Pulmonary artery endothelial cell (primary cell): ENCODE measurements around the gene ZC3H12A. TPM values are rescaled to one million over a fixed set of nuclear protein-coding genes. Genes with fewer than 3 reads are reported as not detected.

ENCODE experiments used
- DNase-seq: peaks from one replicate; pipeline ENCODE4 v3.0.0-alpha.2; 2011; ENCODE audit warnings: low read depth, low spot score
- total RNA-seq: library from RNA; depleted of rRNA; stranded (reverse); fragments of >200 nt; gene quantifications from 2 replicates; pipeline ENCODE4 v1.2.3, GENCODE V29; 2014

ZC3H12A gene
- total RNA-seq, 1 donor from 2014 or later: 5.7 TPM

GRCh38 chr1:37478451-37478881 is 4.1 kb downstream of the ZC3H12A start:
- DNase-seq: no peak

GRCh38 chr1:37478890-37479254 is 4.5 kb downstream of the ZC3H12A start:
- no peak for DNase-seq

DNA sequence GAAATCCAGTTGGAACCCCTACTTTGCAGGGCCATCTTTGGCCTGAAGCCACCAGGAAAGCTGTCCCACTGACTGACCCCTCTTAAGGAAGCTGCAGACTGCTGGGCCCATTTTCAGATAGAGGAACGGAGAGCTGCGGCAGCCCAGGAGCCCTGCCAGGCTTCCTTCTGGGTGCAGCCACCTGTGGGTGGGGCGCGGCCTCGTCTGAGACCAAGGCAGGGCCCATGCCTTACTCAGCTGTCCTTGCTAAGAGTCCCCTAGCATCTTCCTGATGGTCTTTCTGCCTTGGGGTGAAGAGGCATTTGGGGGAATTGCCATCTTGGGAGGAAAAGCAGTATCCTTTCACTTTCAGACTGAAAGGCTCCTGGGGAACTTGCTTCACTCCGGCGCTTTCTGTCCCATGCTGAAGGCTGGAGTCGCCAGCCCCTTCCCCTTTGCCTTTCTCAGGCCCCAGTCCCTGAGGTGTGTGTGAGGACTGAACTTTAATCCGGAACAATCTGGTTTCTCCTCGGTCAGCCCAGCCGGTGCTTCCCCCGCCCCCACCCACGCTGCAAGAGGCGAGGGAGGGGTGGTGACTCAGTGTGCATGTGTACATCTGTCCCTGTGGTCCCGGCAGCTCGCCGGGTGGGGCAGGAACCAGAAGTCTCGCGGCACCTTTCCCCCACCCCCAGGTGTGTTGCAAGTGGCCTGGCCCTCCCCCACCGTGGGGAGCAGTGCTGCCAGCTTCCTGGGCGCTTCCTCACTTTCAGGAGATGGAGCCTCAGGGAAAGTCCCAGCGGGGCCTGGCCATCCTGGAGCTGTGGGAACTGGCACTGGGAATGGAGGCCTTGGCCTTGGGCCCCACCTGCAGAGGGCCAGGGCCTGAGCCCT is 5.1 kb downstream of the ZC3H12A start:
- DNase-seq: peak; percentile 41

- DNase-seq: no peak
Measured at GRCh38 chr1:37480125-37480466, 5.7 kb downstream of the ZC3H12A start.

DNA sequence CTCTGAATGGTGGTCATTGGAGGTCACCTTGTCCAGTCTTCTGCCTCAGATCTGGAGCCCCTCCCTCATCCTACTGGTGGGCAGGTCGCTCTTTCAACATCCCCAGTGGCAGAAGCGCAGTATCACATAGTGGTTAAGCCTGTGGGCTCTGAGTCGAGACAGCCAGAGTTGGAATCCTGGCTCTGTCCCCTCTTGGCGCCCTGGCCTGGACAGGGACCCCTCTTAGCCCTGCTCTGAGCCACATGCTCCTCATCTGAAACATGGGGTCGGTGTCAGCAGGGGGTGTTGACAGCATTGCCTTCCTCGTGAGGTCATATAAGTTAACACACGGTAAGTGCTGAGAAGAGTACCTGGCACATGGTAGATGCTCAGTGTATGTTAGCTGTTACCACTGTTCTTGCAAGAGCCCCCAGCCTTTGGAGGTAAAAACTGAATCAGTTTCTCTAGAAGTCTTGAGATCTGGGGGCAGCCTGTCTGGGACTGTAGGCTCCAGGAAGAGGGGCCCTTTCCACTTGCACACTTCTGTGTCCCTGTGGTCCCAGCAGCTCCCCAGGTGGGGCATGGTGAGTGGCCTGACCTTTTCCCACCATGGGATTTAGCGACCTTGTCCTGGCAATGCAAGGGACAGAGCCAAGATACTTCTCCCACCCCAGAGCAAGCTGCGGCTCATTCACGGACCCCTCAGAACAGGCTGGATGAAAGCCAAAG is 6.4 kb downstream of the ZC3H12A start:
- no peak for DNase-seq

DNA sequence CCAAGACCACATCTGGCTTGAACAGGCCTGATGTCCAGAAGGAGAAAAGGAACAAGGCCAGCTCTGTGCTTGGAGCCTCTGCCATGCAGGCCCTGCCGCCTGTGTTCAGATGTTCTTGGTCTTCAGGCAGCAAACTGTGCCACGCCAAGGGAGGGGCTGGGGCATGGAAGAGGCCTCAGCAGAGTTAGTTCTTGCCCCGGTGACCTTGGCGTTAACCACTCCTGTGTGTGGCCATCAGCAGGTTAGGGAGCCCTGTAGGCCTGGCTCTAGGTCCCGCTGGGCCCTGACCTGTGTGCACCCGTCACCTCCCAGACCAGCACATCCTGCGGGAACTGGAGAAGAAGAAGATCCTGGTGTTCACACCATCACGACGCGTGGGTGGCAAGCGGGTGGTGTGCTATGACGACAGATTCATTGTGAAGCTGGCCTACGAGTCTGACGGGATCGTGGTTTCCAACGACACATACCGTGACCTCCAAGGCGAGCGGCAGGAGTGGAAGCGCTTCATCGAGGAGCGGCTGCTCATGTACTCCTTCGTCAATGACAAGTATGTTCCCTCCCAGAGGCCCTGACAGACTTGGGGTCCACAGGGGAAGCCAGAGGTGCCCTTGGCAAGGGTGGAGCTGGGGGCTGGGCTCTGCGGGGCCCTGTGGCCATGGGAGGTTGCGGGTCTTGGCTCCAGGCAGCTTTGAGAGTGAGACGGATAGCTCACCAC is 7.1 kb downstream of the ZC3H12A start:
- DNase-seq: no peak

- no peak for DNase-seq
Measured at GRCh38 chr1:37482004-37482785, 7.8 kb downstream of the ZC3H12A start.

DNA sequence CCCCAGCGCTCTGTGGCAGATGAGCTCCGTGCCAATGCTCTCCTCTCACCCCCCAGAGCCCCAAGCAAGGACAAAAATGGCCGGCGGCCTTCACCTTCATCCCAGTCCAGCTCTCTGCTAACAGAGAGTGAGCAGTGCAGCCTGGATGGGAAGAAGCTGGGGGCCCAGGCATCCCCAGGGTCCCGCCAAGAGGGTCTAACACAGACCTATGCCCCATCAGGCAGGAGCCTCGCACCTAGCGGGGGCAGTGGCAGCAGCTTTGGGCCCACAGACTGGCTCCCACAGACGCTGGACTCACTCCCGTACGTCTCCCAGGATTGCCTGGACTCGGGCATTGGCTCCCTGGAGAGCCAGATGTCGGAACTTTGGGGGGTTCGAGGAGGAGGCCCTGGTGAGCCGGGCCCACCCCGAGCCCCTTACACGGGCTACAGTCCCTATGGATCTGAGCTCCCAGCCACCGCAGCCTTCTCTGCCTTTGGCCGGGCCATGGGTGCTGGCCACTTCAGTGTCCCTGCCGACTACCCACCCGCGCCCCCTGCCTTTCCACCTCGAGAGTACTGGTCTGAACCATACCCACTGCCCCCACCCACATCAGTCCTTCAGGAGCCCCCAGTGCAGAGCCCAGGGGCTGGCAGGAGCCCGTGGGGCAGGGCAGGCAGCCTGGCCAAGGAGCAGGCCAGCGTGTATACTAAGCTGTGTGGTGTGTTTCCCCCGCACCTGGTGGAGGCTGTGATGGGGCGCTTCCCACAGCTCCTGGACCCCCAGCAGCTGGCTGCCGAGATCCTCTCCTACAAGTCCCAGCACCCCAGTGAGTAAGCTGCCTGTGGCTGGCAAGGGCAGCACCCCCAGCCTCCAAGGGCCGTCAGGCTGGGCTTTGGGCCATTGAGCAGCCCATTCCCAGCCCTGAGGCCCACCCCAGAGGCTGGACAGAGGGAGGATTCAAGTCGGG is 8.7 kb downstream of the ZC3H12A start:
- DNase-seq: no peak

GRCh38 chr1:37483785-37484184 is 9.4 kb downstream of the ZC3H12A start:
- no peak for DNase-seq

DNA sequence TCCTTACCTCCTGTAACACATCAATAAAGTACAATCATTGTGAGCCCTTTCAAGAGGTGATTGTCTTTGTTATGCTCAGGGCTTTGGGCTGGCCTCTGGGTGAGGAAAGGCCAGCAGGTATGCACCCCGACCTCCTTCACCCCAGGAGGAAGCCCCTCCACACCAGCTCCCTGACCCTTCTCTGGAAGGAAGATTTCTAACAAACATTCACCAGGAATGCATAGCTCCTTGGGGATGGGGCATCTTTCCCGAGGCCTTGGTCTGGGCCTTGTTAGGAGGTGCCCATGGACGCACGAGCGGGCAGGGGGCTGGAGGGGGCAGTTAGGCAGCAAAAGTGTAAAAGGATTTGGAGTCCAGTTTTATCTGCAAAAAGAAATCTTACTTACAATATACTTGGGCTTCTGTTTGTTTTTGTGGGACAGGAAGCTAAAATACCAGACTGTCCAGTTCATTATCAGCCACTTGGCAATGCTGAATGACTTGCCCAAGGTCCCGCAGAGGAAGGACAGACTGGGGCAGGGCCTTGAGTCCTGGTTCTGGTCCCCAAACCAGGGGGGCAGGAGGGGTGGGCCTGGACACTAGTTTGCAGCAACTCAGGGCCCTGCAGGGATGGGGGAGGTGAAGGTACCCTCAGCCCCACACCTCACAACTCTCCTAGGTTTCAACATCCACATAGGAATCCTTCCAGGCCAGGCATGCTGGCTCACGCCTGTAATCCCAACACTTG is 10.1 kb downstream of the ZC3H12A start:
- no peak for DNase-seq

- DNase-seq: no peak
Measured at GRCh38 chr1:37485902-37486679, 11.7 kb downstream of the ZC3H12A start.

DNA sequence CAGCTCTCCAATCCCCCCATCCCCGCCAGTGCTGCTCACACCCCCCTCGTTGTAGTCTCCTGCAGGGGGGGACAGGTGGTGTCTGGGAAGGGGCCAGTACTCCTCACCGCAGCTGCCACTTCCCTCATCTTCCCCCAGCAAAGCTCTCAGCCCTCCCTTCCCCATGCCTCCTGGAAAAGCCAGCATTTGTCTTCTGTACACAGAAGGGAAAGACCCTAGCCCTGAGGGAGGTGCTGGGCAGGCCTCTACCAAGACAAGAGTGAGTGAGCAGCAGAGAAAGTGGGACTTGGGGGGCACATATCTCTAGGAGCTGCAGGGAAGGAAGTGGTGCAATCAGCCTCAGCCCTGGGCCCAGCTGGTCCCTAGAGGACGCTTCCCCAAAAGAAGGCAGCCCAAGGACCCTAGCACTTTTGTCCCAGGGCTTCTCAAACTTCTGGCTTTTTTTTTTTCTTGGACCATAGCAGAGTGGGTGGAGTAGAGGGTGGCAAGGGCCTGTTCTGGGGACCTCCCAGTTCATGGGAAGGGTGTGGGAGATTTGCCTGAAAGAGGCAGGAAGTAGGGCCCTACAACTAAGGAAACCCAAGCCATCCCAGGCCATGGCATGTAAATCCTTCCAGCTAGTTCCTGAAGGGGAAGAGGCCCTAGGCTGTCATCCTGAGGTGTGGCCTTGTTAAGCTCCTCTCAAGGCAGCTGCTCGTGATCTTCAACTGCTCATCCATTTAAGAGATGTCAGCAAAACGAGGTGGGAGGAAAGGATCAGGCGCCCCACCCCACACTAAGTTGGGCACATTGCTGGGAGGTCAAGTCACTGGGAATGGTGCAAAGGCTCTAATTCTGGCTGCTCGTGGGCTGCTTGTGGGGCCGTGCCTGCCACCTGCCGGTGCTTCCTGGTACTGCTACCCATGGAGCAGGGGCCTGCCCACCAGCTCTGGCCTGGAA is 12.6 kb downstream of the ZC3H12A start:
- no peak for DNase-seq

DNA sequence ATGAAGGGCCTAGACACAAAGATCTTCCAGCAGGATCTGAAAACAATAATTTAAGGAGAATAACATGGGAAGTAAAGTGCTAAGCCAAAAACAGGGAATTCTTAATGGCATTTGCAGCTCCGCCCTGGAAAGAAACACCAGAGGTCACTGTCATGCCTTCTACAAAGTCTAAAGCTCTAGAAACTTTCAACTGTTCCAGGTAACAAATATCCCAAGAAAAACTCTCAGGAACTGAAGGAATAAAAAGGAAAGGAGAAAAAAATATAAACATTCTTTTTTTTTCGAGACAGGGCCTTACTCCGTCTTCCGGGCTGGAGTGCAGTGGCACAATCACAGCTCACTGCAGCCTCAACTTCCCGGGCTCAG is 13.2 kb downstream of the ZC3H12A start:
- DNase-seq: no peak

GRCh38 chr1:37493336-37494098 is 19.1 kb downstream of the ZC3H12A start:
- DNase-seq: no peak

GRCh38 chr1:37495875-37496274 is 21.5 kb downstream of the ZC3H12A start:
- DNase-seq: no peak

- no peak for DNase-seq
Measured at GRCh38 chr1:37497832-37498231, 23.5 kb downstream of the ZC3H12A start.
